ENCODE results near the gene MTF2.
"Not testable (repeated sequence)": the region's sequence is repeated elsewhere in the genome, so short reads cannot be mapped to it uniquely, and the experiment has no call there.

The MTF2 gene

DNA sequence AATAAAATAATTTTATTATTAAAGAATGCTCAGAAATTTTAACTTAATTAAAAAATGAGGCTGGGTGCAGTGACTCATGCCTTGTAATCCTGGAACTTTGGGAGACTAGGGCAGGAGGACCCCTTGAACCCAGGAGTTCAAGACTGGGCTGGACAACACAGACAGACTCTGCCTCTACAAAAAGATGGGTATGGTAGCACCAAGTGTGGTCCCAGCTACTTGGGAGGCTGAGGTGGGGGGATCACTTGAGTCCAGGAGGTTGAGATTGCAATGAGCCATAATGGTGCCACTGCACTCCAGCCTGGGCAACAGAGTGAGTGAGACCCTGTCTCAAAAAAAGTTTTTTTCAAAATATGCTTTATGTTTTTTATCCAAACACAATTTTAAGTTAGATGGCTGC lies 75.8 kb downstream of the MTF2 start:
- no peak for DNase-seq (ENCODE audit: low read depth, low spot score)
- in situ Hi-C loops (cut with HindIII; ENCODE audit: low sequenced_read_pairs), result no loop called here
- TF ChIP-seq, protein P1, sequence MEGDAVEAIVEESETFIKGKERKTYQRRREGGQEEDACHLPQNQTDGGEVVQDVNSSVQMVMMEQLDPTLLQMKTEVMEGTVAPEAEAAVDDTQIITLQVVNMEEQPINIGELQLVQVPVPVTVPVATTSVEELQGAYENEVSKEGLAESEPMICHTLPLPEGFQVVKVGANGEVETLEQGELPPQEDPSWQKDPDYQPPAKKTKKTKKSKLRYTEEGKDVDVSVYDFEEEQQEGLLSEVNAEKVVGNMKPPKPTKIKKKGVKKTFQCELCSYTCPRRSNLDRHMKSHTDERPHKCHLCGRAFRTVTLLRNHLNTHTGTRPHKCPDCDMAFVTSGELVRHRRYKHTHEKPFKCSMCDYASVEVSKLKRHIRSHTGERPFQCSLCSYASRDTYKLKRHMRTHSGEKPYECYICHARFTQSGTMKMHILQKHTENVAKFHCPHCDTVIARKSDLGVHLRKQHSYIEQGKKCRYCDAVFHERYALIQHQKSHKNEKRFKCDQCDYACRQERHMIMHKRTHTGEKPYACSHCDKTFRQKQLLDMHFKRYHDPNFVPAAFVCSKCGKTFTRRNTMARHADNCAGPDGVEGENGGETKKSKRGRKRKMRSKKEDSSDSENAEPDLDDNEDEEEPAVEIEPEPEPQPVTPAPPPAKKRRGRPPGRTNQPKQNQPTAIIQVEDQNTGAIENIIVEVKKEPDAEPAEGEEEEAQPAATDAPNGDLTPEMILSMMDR (IDR thresholded peaks at IDR 0.05; ENCODE audit: low read depth, low read length), result no peak
- H3K4me3 ChIP-seq (ENCODE audit: low read depth, low read length), result no peak overlapping the region

DNA sequence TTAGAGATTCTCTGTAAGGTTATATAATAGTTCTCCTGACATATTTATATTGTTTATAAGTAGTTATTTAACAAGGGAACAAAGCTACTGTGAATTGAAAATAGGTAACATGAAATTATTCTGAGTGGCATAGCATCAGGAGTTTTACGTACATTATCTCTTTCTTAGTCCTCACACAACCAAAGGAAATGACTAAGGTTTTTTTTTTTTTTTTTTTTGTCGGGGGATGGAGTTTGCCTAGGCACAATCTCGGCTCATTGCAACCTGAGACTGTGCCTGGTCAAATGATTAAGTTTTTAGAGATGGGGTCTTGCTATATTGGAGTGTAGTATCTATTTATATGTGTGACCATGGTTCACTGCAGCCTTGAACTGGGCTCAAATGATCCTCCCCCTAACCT lies 76.3 kb downstream of the MTF2 start:
- no peak overlapping the region for H3K4me3 ChIP-seq (ENCODE audit: low read depth, low read length)
- in situ Hi-C loops (cut with HindIII; ENCODE audit: low sequenced_read_pairs), result no loop called here
- TF ChIP-seq, protein P1 (IDR thresholded peaks at IDR 0.05; ENCODE audit: low read depth, low read length), result no peak
- DNase-seq (ENCODE audit: low read depth, low spot score), result no peak

DNA sequence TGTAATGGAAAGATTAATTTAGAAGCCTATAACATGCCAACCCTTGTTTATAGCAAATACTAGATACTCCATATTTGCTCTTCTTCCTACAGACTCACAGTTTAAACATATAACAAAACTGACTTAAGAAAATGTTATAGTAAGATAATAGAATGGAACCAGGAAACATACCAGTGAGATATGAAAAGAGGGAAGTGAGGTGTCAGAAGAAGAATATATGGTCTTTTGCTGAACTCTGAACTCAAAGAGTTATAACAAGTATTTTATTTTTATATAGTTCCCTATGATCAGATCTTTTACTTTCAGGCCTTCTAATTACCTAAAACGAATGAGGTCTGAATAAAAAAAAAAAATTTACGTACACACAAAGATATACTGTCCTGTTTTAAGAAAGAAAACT lies 80.3 kb downstream of the MTF2 start:
- TF ChIP-seq, protein P1 (IDR thresholded peaks at IDR 0.05; ENCODE audit: low read depth, low read length), result no peak
- DNase-seq (ENCODE audit: low read depth, low spot score), result no peak
- H3K4me3 ChIP-seq (ENCODE audit: low read depth, low read length), result no peak overlapping the region
- in situ Hi-C loops (cut with HindIII; ENCODE audit: low sequenced_read_pairs), result no loop called here

DNA sequence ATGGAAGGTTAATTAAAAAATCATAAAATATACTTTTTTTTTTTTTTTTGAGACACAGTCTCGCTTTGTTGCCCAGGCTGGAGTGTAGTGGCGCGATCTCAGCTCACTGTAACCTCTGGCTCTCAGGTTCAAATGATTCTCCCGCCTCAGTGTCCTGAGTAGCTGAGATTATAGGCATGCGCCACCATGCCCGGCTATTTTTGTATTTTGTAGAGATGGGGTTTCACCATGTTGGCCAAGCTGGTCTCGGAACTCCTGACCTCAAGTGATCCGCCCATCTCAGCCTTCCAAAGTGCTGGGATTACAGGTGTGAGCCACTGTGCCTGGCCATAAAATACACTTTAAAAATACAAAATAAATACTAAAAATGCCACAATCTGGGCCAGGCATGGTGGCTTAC lies 84.2 kb downstream of the MTF2 start:
- DNase-seq (ENCODE audit: low read depth, low spot score); in situ Hi-C loops (cut with HindIII; ENCODE audit: low sequenced_read_pairs); H3K4me3 ChIP-seq (ENCODE audit: low read depth, low read length): not testable (repeated sequence)

DNA sequence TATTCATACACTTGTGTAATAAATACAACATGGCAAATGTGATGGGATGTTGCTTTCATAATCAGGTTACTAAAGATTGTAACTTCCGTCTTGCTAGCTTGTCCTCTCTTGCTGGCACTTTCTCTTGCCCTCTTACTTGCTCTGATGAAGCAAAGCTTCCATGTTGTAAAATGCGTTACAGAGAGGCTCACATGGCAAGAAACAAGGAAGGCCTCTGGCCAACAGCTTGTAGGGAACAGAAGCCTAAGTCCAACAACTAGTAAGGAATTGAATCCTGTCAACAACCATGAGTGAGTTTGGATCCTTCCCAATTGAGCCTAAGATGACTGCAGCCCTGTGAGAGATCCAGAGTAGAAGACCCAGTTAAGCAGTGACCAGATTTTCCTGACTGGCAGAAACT lies 85.7 kb downstream of the MTF2 start:
- TF ChIP-seq, protein P1 (IDR thresholded peaks at IDR 0.05; ENCODE audit: low read depth, low read length), result no peak
- DNase-seq (ENCODE audit: low read depth, low spot score), result no peak
- H3K4me3 ChIP-seq (ENCODE audit: low read depth, low read length), result no peak overlapping the region
- in situ Hi-C loops (cut with HindIII; ENCODE audit: low sequenced_read_pairs), result no loop called here

DNA sequence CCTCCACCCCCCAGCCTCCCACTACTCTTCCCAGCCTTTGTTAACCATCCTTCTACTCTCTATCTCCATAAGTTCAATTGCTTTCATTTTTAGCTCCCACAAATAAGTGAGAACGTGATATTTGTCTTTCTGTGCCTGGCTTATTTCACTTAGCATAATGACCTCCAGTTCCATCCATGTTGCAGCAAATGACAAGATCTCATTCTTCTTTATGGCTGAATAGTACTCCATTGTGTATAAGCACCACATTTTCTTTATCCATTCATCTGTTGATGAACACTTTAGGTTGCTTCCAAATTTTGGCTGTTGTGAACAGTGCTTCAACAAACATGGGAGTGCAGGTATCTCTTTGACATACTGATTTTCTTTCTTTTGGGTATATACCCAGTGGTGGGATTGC lies 86.8 kb downstream of the MTF2 start:
- in situ Hi-C loops (cut with HindIII; ENCODE audit: low sequenced_read_pairs), result not testable (repeated sequence)

DNA sequence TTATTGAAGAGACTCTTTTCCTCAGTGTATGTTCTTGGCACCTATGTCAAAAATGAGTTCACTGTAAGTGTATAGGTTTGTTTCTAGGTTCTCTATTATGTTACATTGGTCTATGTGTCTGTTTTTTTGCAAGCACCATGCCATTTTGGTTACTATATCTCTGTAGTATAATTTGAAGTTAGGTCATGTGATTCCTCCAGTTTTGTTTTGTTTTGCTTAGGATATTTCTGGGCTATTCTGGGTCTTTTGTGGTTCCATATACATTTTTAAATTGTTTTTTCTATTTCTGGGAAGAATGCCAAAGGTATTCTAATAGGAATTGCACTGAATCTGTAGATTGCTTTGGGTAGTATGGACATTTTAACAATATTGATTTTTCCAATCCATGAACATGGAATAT lies 87.9 kb downstream of the MTF2 start:
- in situ Hi-C loops (cut with HindIII; ENCODE audit: low sequenced_read_pairs), result no loop called here
- no peak for DNase-seq (ENCODE audit: low read depth, low spot score)
- TF ChIP-seq, protein P1 (IDR thresholded peaks at IDR 0.05; ENCODE audit: low read depth, low read length), result no peak
- no peak overlapping the region for H3K4me3 ChIP-seq (ENCODE audit: low read depth, low read length)

More for the DNA sequence above, 86.8 kb downstream of the MTF2 start:
- not testable (repeated sequence) for H3K4me3 ChIP-seq (ENCODE audit: low read depth, low read length); DNase-seq (ENCODE audit: low read depth, low spot score)

DNA sequence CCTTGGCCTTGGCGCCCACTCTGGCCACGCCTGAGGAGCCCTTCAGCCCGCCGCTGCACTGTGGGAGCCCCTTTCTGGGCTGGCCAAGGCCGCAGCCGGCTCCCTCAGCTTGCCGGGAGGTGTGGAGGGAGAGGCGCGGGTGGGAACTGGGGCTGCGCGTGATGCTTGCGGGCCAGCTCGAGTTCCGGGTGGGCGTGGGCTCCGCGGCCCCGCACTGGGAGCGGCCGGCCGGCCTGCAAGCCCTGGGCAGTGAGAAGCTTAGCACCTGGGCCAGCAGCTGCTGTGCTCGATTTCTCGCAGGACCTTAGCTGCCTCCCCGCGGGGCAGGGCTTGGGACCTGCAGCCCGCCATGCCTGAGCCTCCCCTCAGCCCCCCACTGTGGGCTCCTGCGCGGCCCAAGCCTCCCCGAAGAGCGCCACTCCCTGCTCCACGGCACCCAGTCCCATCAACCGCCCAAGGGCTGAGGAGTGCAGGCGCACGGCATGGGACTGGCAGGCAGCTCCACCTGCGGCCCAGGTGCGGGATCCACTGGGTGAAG lies 91.1 kb downstream of the MTF2 start:
- in situ Hi-C loops (cut with HindIII; ENCODE audit: low sequenced_read_pairs); H3K4me3 ChIP-seq (ENCODE audit: low read depth, low read length); DNase-seq (ENCODE audit: low read depth, low spot score): not testable (repeated sequence)

All from astrocyte of the spinal cord (primary cell).